Keratinocyte (primary cell): ENCODE data around the gene SORBS2. TPM values are rescaled to one million over a fixed set of nuclear protein-coding genes. Genes with fewer than 3 reads are reported as not detected.
A peak's percentile ranks its signal among the peaks of the same experiment; 100 is the strongest.

ENCODE experiments used
- DNase-seq: peaks from one replicate; pipeline ENCODE4 v3.0.0-alpha.2; 2011; ENCODE audit warnings: low read depth, missing footprints, low spot score
- FAIRE-seq: peaks from 2 replicates; lab custom pipeline; 2011; peaks lifted over from hg19 to GRCh38; lab: Jason Lieb, UNC
- H2AFZ ChIP-seq: 2 replicates; pipeline ENCODE4 v1.6.0; 2012; ENCODE audit warnings: low read length, control low read depth, inconsistent platforms; ENCODE audit not compliant: control insufficient read depth
- H3K27ac ChIP-seq: 2 replicates; pipeline ENCODE4 v1.5.1; 2011; ENCODE audit warnings: low read length; ENCODE audit not compliant: control insufficient read depth, insufficient read depth
- H3K27me3 ChIP-seq: 3 replicates; pipeline ENCODE4 v1.6.0; 2011; ENCODE audit warnings: low read length; ENCODE audit not compliant: control insufficient read depth, insufficient read depth; ENCODE audit errors: extremely low read depth
- H3K36me3 ChIP-seq, 2 experiments: 2 replicates in 1 of 2; 3 replicates in 1 of 2; pipeline ENCODE4 v1.5.1; 2011; ENCODE audit warnings: low read length in 2 of 2, mild to moderate bottlenecking in 1 of 2; ENCODE audit not compliant: control insufficient read depth in 2 of 2, insufficient read depth in 2 of 2; ENCODE audit errors: extremely low read depth in 1 of 2
- H3K4me1 ChIP-seq: 3 replicates; pipeline ENCODE4 v1.5.1; 2011; ENCODE audit warnings: low read length; ENCODE audit not compliant: control insufficient read depth, insufficient read depth; ENCODE audit errors: extremely low read depth
- H3K4me2 ChIP-seq: 3 replicates; pipeline ENCODE4 v1.6.0; 2011; ENCODE audit warnings: low read depth, low read length; ENCODE audit not compliant: control insufficient read depth, insufficient read depth; ENCODE audit errors: extremely low read depth
- H3K4me3 ChIP-seq, 3 experiments: fragments of 200-600 bp in 1 of 3; sonication (generic) in 1 of 3; 2 replicates in 2 of 3; 3 replicates in 1 of 3; pipeline ENCODE4 v1.5.1; 2011 to 2016; ENCODE audit warnings: low read length in 3 of 3, mild to moderate bottlenecking in 3 of 3, control low read depth in 2 of 3, inconsistent platforms in 1 of 3, low read depth in 1 of 3, mixed read lengths in 1 of 3, mixed run types in 1 of 3, moderate library complexity in 1 of 3; ENCODE audit not compliant: control insufficient read depth in 2 of 3, insufficient read depth in 2 of 3; ENCODE audit errors: extremely low read depth in 1 of 3
- H3K79me2 ChIP-seq: 2 replicates; pipeline ENCODE4 v1.6.0; 2012; ENCODE audit warnings: low read length; ENCODE audit not compliant: control insufficient read depth, insufficient read depth
- H3K9ac ChIP-seq: 3 replicates; pipeline ENCODE4 v1.6.0; 2011; ENCODE audit warnings: low read length; ENCODE audit not compliant: control insufficient read depth, insufficient read depth; ENCODE audit errors: extremely low read depth
- H3K9me1 ChIP-seq: 3 replicates; pipeline ENCODE4 v1.6.0; 2011; ENCODE audit warnings: low read length; ENCODE audit not compliant: control insufficient read depth, insufficient read depth; ENCODE audit errors: extremely low read depth
- H3K9me3 ChIP-seq: 2 replicates; pipeline ENCODE4 v1.5.1; 2012; ENCODE audit warnings: low read depth, low read length; ENCODE audit not compliant: control insufficient read depth
- H4K20me1 ChIP-seq: 3 replicates; pipeline ENCODE4 v1.6.0; 2011; ENCODE audit warnings: low read length; ENCODE audit not compliant: control insufficient read depth, insufficient read depth; ENCODE audit errors: extremely low read depth
- CTCF ChIP-seq, 3 experiments: IDR thresholded peaks in 1 of 3; conservative IDR thresholded peaks in 1 of 3; optimal IDR thresholded peaks in 1 of 3; 2 replicates in 2 of 3; 3 replicates in 1 of 3; pipeline versions ENCODE3 to v1.5.1; 2011; ENCODE audit warnings: low read length in 3 of 3, mild to moderate bottlenecking in 3 of 3, moderate library complexity in 2 of 3, control low read depth in 1 of 3, inconsistent platforms in 1 of 3; ENCODE audit not compliant: insufficient read depth in 2 of 3; ENCODE audit errors: extremely low read depth in 1 of 3
- EZH2 ChIP-seq: IDR thresholded peaks from one replicate; pipeline ENCODE4 v1.6.1; 2012; ENCODE audit warnings: inconsistent platforms, mild to moderate bottlenecking, low read length, moderate library complexity
- dilution Hi-C: fragments of 300-500 bp; cut with MboI; formaldehyde crosslinking; loops from one replicate; pipeline ENCODE4 v1.7.0; 2020; ENCODE audit warnings: low sequenced_read_pairs; ENCODE audit not compliant: extremely low pct_ligation_motif_present
- polyA plus RNA-seq, 5 experiments: library from polyadenylated mRNA; depleted of rRNA in 3 of 5; stranded (reverse) in 3 of 5; stranded (forward) in 1 of 5; unstranded in 1 of 5; fragments of >200 nt; gene quantifications; 1 replicate in 1 of 5; 2 replicates in 3 of 5; 3 replicates in 1 of 5; pipeline versions ENCODE4 v1.2.1 to v1.2.3, GENCODE V29; 2011 to 2012; ENCODE audit warnings: missing spikeins in 2 of 5, low read depth in 1 of 5, low replicate concordance in 1 of 5

Gene SORBS2
- polyA plus RNA-seq, 1 donor (not counting 4 experiments of a cell fraction or from before 2014, with no cell fraction given) = 0.14 TPM

- no peaks in the 10 kb centered on the region for H3K79me2 ChIP-seq
- peak overlapping the region; percentile 3 for H2AFZ ChIP-seq
- H3K4me2 ChIP-seq = no peak overlapping the region
- H4K20me1 ChIP-seq = no peaks in the 10 kb centered on the region
- H3K9me3 ChIP-seq = no peaks in the 10 kb centered on the region
- H3K9ac ChIP-seq = no peak overlapping the region
- no peak for TF ChIP-seq EZH2
- no peak for TF ChIP-seq CTCF (optimal IDR thresholded peaks at IDR 0.05 in 1 of 3, IDR thresholded peaks at IDR 0.05 in 1 of 3, conservative IDR thresholded peaks at IDR 0.05 in 1 of 3; ENCODE audit: extremely low read depth in 1 of 3, insufficient read depth in 2 of 3, low read length in 3 of 3)
- dilution Hi-C loops = no loop called here
- FAIRE-seq (no peak), DNase-seq (no peak)
- no peaks in the 10 kb centered on the region for H3K9me1 ChIP-seq
- no peak overlapping the region for H3K4me3 ChIP-seq
- H3K36me3 ChIP-seq = no peaks in the 10 kb centered on the region
- H3K4me1 ChIP-seq = peaks cover 8% of the 10 kb centered on the region
- no peak overlapping the region for H3K27ac ChIP-seq
- no peaks in the 10 kb centered on the region for H3K27me3 ChIP-seq
Observed at GRCh38 chr4:185793116-185793485, 18.9 kb downstream of the SORBS2 start.

GRCh38 chr4:185792384-185793115, 19.4 kb downstream of the SORBS2 start:
- TF ChIP-seq CTCF (optimal IDR thresholded peaks at IDR 0.05 in 1 of 3, IDR thresholded peaks at IDR 0.05 in 1 of 3, conservative IDR thresholded peaks at IDR 0.05 in 1 of 3; ENCODE audit: extremely low read depth in 1 of 3, insufficient read depth in 2 of 3, low read length in 3 of 3) (no peak), EZH2 (no peak)
- H3K4me2 ChIP-seq = peak overlapping the region; percentile 51
- DNase-seq (no peak), FAIRE-seq (no peak)
- H3K9ac ChIP-seq = no peak overlapping the region
- H3K9me1 ChIP-seq = no peaks in the 10 kb centered on the region
- no peak overlapping the region for H3K27ac ChIP-seq
- no peak overlapping the region for H2AFZ ChIP-seq
- no peaks in the 10 kb centered on the region for H3K27me3 ChIP-seq
- H3K79me2 ChIP-seq = no peaks in the 10 kb centered on the region
- H4K20me1 ChIP-seq = no peaks in the 10 kb centered on the region
- dilution Hi-C loops = no loop called here
- no peaks in the 10 kb centered on the region for H3K9me3 ChIP-seq
- H3K36me3 ChIP-seq = no peaks in the 10 kb centered on the region
- H3K4me1 ChIP-seq = peaks cover 8% of the 10 kb centered on the region
- no peak overlapping the region for H3K4me3 ChIP-seq
